Measurements from ENCODE around the gene PSMF1. TPM values are rescaled to one million over a fixed set of nuclear protein-coding genes. Genes with fewer than 3 reads are reported as not detected.

The PSMF1 gene
- total and polyA plus RNA-seq, 2 of the 13 experiments (the other 11 are each of a cell fraction or from before 2014, with no cell fraction given), result 82.5 to 86.0 TPM

GRCh38 chr20:1118336-1119127 lies at the start of gene PSMF1 (continued):
- TF ChIP-seq KDM5A (IDR thresholded peaks at IDR 0.05; ENCODE audit: borderline replicate concordance, low read length) (peak; percentile 99), ZNF513 (CRISPR knock-in tag; conservative IDR thresholded peaks at IDR 0.05) (no peak; the same call in 1 of the 2 replicates), SMAD1 (CRISPR knock-in tag; IDR thresholded peaks at IDR 0.05; ENCODE audit: borderline replicate concordance, low read depth) (peak; percentile 98; the same call in 1 of the 2 replicates), CC2D1A (CRISPR knock-in tag; IDR thresholded peaks at IDR 0.05) (no peak), XRCC5 (optimal IDR thresholded peaks at IDR 0.05; ENCODE audit: low read length) (peak; percentile 100), NR2C2 (CRISPR knock-in tag; IDR thresholded peaks at IDR 0.05; ENCODE audit: borderline replicate concordance) (peak; percentile 99), ARID3A (IDR thresholded peaks at IDR 0.05; ENCODE audit: low read depth, low read length) (peak; percentile 69), YY1 (IDR thresholded peaks at IDR 0.05; ENCODE audit: insufficient read depth, insufficient replicate concordance, low read depth, low read length) (peak; percentile 97), MYPOP (CRISPR knock-in tag; IDR thresholded peaks at IDR 0.05) (peak; percentile 98), FOXJ3 (CRISPR knock-in tag; IDR thresholded peaks at IDR 0.05; ENCODE audit: borderline replicate concordance) (peak; percentile 94), ZNF607 (CRISPR knock-in tag; IDR thresholded peaks at IDR 0.05; ENCODE audit: borderline replicate concordance) (no peak; the same call in none of the 2 replicates), ZNF20 (CRISPR knock-in tag; IDR thresholded peaks at IDR 0.05) (0 out of 2 replicates have a peak, but pooled peaks have one; percentile 88), ZNF652 (CRISPR knock-in tag; IDR thresholded peaks at IDR 0.05; ENCODE audit: borderline replicate concordance, low read depth) (peak; percentile 78), ZBTB2 (CRISPR knock-in tag; IDR thresholded peaks at IDR 0.05; ENCODE audit: low read depth) (peak; percentile 95), BCL3 (CRISPR knock-in tag; IDR thresholded peaks at IDR 0.05) (no peak; the same call in 1 of the 2 replicates), ZNF33A (CRISPR knock-in tag; IDR thresholded peaks at IDR 0.05; ENCODE audit: borderline replicate concordance) (no peak), TSC22D2 (CRISPR knock-in tag; IDR thresholded peaks at IDR 0.05; ENCODE audit: borderline replicate concordance) (peak; percentile 85; the same call in 1 of the 2 replicates), NCOA1 (CRISPR knock-in tag; IDR thresholded peaks at IDR 0.05) (no peak), ZNF230 (CRISPR knock-in tag; IDR thresholded peaks at IDR 0.05) (peak; percentile 89)
